Panc1 (cell line): ENCODE data around the gene RXFP2. TPM values are rescaled to one million over a fixed set of nuclear protein-coding genes. Genes with fewer than 3 reads are reported as not detected.

ENCODE experiments used
- ATAC-seq: fragments of 200-7000 bp; cut with Tn5 transposase; 2 replicates; pipeline ENCODE4 v1.9.1; 2020; ENCODE audit warnings: mild to moderate bottlenecking, moderate library complexity
- BruUV-seq: library from RNA; stranded (reverse); fragments of 400-500 nt; replicated peaks from 2 replicates; lab custom pipeline; 2021; lab: Mats Ljungman, UMichigan
- CTCF ChIA-PET: fragments of 300-600 bp; sonication (Branson Sonifier 250); formaldehyde crosslinking; loops from one replicate; lab custom pipeline; 2022; ENCODE audit warnings: antibody characterized with exemption; lab: Charles Lee
- POLR2A ChIA-PET: fragments of 300-600 bp; sonication (Branson Sonifier 250); formaldehyde crosslinking; loops from one replicate; lab custom pipeline; 2022; ENCODE audit warnings: antibody characterized with exemption; lab: Charles Lee
- DNase-seq: peaks from one replicate; pipeline ENCODE4 v3.0.0-alpha.2; 2010; ENCODE audit warnings: low read depth, low spot score
- H3K27ac ChIP-seq: 2 replicates; pipeline ENCODE4 v1.5.1; 2011; ENCODE audit warnings: mild to moderate bottlenecking, low read length, inconsistent platforms
- H3K27me3 ChIP-seq: fragments of 200-500 bp; sonication (Bioruptor generic); 2 replicates; pipeline ENCODE4 v1.6.0; 2014; ENCODE audit warnings: low read length, inconsistent platforms; ENCODE audit not compliant: control insufficient read depth, insufficient read depth
- H3K36me3 ChIP-seq: fragments of 200-500 bp; sonication (Bioruptor generic); 2 replicates; pipeline ENCODE4 v1.5.1; 2014; ENCODE audit warnings: inconsistent platforms, mild to moderate bottlenecking, low read length, moderate library complexity; ENCODE audit not compliant: control insufficient read depth, insufficient read depth
- H3K4me1 ChIP-seq: 2 replicates; pipeline ENCODE4 v1.5.1; 2011; ENCODE audit warnings: inconsistent platforms, mild to moderate bottlenecking, low read length, moderate library complexity; ENCODE audit not compliant: control insufficient read depth, insufficient read depth
- H3K4me3 ChIP-seq, 2 experiments: 2 replicates each; pipeline ENCODE4 v1.5.1; 2011 to 2012; ENCODE audit warnings: low read depth in 2 of 2, low read length in 2 of 2, mild to moderate bottlenecking in 2 of 2, inconsistent platforms in 1 of 2, moderate library complexity in 1 of 2
- H3K9me3 ChIP-seq: fragments of 200-500 bp; sonication (Bioruptor generic); 2 replicates; pipeline ENCODE4 v1.5.1; 2014; ENCODE audit warnings: low read depth, mild to moderate bottlenecking, inconsistent platforms, low read length, moderate library complexity; ENCODE audit not compliant: control insufficient read depth, insufficient read depth
- CTCF ChIP-seq: fragments of 450-650 bp; IDR thresholded peaks from 2 replicates; pipeline ENCODE4 v1.5.1; 2017; ENCODE audit warnings: mild to moderate bottlenecking
- POLR2AphosphoS5 ChIP-seq: IDR thresholded peaks from 2 replicates; pipeline ENCODE4 v1.6.1; 2012; ENCODE audit warnings: mild to moderate bottlenecking, low read depth, low read length, moderate library complexity
- REST ChIP-seq, 2 experiments: IDR thresholded peaks; 2 replicates each; pipeline ENCODE4 v1.6.1; 2011 to 2012; ENCODE audit warnings: low read depth in 2 of 2, control low read depth in 1 of 2, low read length in 1 of 2, mild to moderate bottlenecking in 1 of 2, moderate library complexity in 1 of 2; ENCODE audit not compliant: insufficient read depth in 1 of 2
- SIN3A ChIP-seq: IDR thresholded peaks from 2 replicates; pipeline ENCODE4 v1.6.1; 2012; ENCODE audit warnings: low read depth, mild to moderate bottlenecking, low read length, moderate library complexity, borderline replicate concordance; ENCODE audit not compliant: insufficient read depth
- TCF7L2 ChIP-seq: IDR thresholded peaks from 2 replicates; pipeline ENCODE4 v1.6.1; 2011; ENCODE audit warnings: mild to moderate bottlenecking, low read depth, low read length, inconsistent platforms
- in situ Hi-C: cut with HindIII; loops from 2 replicates; pipeline ENCODE4 v1.10.0; 2016; ENCODE audit warnings: low sequenced_read_pairs, low pct_unique_long_range_greater_than_20kb
- intact Hi-C: fragments of 100-400 bp; cut with micrococcal nuclease; formaldehyde crosslinking; loops from one replicate; pipeline ENCODE4 v1.10.0; 2022; ENCODE audit not compliant: unreplicated experiment
- total RNA-seq: library from RNA; stranded (reverse); gene quantifications from one replicate; pipeline ENCODE4 v1.2.1, GENCODE V29; 2021; ENCODE audit not compliant: unreplicated experiment

The RXFP2 gene
- total RNA-seq, 1 experiment from 2014 or later, result not detected

- ChIA-PET CTCF (no interaction called here), POLR2A (no interaction called here)
- intact Hi-C loops, result no loop called here
- TF ChIP-seq CTCF, result no peak
- TF ChIP-seq REST (IDR thresholded peaks at IDR 0.05; ENCODE audit: insufficient read depth in 1 of 2, low read depth in 2 of 2, low read length in 1 of 2), result no peak
- no peak for TF ChIP-seq TCF7L2
- no peak for TF ChIP-seq SIN3A
- no peak for TF ChIP-seq POLR2AphosphoS5
- in situ Hi-C loops, result no loop called here
- BruUV-seq, result no TSS peak
- ATAC-seq (no peak), DNase-seq (no peak)
- H3K4me1 ChIP-seq, result no peaks in the 10 kb centered on the region
- H3K4me3 ChIP-seq, result no peak overlapping the region
- no peaks in the 10 kb centered on the region for H3K27me3 ChIP-seq
- no peaks in the 10 kb centered on the region for H3K36me3 ChIP-seq
- H3K27ac ChIP-seq, result no peak overlapping the region
- no peaks in the 10 kb centered on the region for H3K9me3 ChIP-seq
Observed at GRCh38 chr13:31794452-31794851, 55.1 kb downstream of the RXFP2 start.

- Histone ChIP-seq H3K9me3 (no peaks in the 10 kb centered on the region), H3K36me3 (no peaks in the 10 kb centered on the region), H3K4me3 (no peak overlapping the region), H3K27me3 (no peaks in the 10 kb centered on the region), H3K27ac (no peak overlapping the region), H3K4me1 (no peaks in the 10 kb centered on the region)
- no peak for TF ChIP-seq SIN3A
- no peak for TF ChIP-seq REST (IDR thresholded peaks at IDR 0.05; ENCODE audit: insufficient read depth in 1 of 2, low read depth in 2 of 2, low read length in 1 of 2)
- peak; percentile 47; the same call in 1 of the 2 replicates for TF ChIP-seq CTCF
- TF ChIP-seq POLR2AphosphoS5, result no peak
- ChIA-PET CTCF (no interaction called here), POLR2A (no interaction called here)
- intact Hi-C loops (loop anchor here (5.0 kb wide), 1 partner anchor 365 kb away; no protein-coding TSS in a partner anchor), in situ Hi-C loops (no loop called here)
- ATAC-seq (no peak), DNase-seq (no peak)
- BruUV-seq, result no TSS peak
Observed at GRCh38 chr13:31797154-31797775, 57.9 kb downstream of the RXFP2 start.
